PC-3 (cell line): ENCODE data around the gene RNF149. TPM values are rescaled to one million over a fixed set of nuclear protein-coding genes. Genes with fewer than 3 reads are reported as not detected.
"Not testable (repeated sequence)": the region's sequence is repeated elsewhere in the genome, so short reads cannot be mapped to it uniquely, and the experiment has no call there.

Experiments
- ATAC-seq: fragments of 200-7000 bp; cut with Tn5 transposase; 2 replicates; pipeline ENCODE4 v1.9.1; 2020; ENCODE audit warnings: mild to moderate bottlenecking, moderate library complexity
- BruUV-seq: library from RNA; stranded (reverse); fragments of 400-500 nt; replicated peaks from 2 replicates; lab custom pipeline; 2021; lab: Mats Ljungman, UMichigan
- CTCF ChIA-PET: fragments of 300-600 bp; sonication (Branson Sonifier 250); formaldehyde crosslinking; loops from one replicate; lab custom pipeline; 2022; ENCODE audit warnings: antibody characterized with exemption; lab: Charles Lee
- POLR2A ChIA-PET: fragments of 300-600 bp; sonication (Branson Sonifier 250); formaldehyde crosslinking; loops from one replicate; lab custom pipeline; 2022; ENCODE audit warnings: antibody characterized with exemption; ENCODE audit not compliant: unreplicated experiment; lab: Charles Lee
- DNase-seq: peaks from one replicate; pipeline ENCODE4 v3.0.0-alpha.2; 2015
- H2AFZ ChIP-seq: fragments of 300-600 bp; sonication (generic); 2 replicates; pipeline ENCODE4 v1.6.0; 2016; ENCODE audit warnings: antibody characterized with exemption, low read length
- H3F3A ChIP-seq: fragments of 300-600 bp; sonication (generic); one replicate; pipeline ENCODE4 v1.6.0; 2017; ENCODE audit warnings: antibody characterized with exemption, low read length, control low read depth, mild to moderate bottlenecking; ENCODE audit not compliant: unreplicated experiment
- H3K27ac ChIP-seq: fragments of 300-600 bp; sonication (generic); 2 replicates; pipeline ENCODE4 v1.5.1; 2016; ENCODE audit warnings: mild to moderate bottlenecking, low read length
- H3K27me3 ChIP-seq: fragments of 300-600 bp; sonication (generic); 2 replicates; pipeline ENCODE4 v1.6.1; 2016; ENCODE audit warnings: low read length, mixed read lengths
- H3K36me3 ChIP-seq: fragments of 300-600 bp; sonication (generic); 2 replicates; pipeline ENCODE4 v1.6.1; 2016; ENCODE audit warnings: low read depth, mixed run types, low read length, mixed read lengths
- H3K4me1 ChIP-seq: fragments of 300-600 bp; sonication (generic); 2 replicates; pipeline ENCODE4 v1.5.1; 2016; ENCODE audit warnings: low read length; ENCODE audit not compliant: insufficient read depth
- H3K4me2 ChIP-seq: fragments of 300-600 bp; sonication (generic); 2 replicates; pipeline ENCODE4 v1.6.0; 2016; ENCODE audit warnings: low read length
- H3K4me3 ChIP-seq: fragments of 300-600 bp; sonication (generic); 2 replicates; pipeline ENCODE4 v1.5.1; 2016; ENCODE audit warnings: mild to moderate bottlenecking, low read length, mixed read lengths
- H3K79me2 ChIP-seq: fragments of 300-600 bp; sonication (generic); 2 replicates; pipeline ENCODE4 v1.6.1; 2017; ENCODE audit warnings: low read length, mixed read lengths
- H3K9ac ChIP-seq: fragments of 300-600 bp; sonication (generic); 2 replicates; pipeline ENCODE4 v1.6.0; 2016; ENCODE audit warnings: mild to moderate bottlenecking, low read length
- H3K9me2 ChIP-seq: fragments of 300-600 bp; sonication (generic); replicated peaks from 2 replicates; pipeline ENCODE4 v1.6.1; 2016; ENCODE audit warnings: mixed run types, low read length, mixed read lengths
- H3K9me3 ChIP-seq: fragments of 300-600 bp; sonication (generic); 2 replicates; pipeline ENCODE4 v1.6.1; 2016; ENCODE audit warnings: low read length, mixed read lengths
- H4K20me1 ChIP-seq: fragments of 300-600 bp; sonication (generic); 2 replicates; pipeline ENCODE4 v1.6.1; 2016; ENCODE audit warnings: low read length, mixed read lengths
- CTCF ChIP-seq: fragments of 300-600 bp; sonication (generic); conservative IDR thresholded peaks from 2 replicates; pipeline ENCODE4 v1.5.1; 2017; ENCODE audit warnings: antibody characterized with exemption, low read depth, mild to moderate bottlenecking, low read length
- EZH2 ChIP-seq: fragments of 300-600 bp; sonication (generic); IDR thresholded peaks from one replicate; pipeline ENCODE4 v1.6.1; 2017; ENCODE audit warnings: antibody characterized with exemption, mild to moderate bottlenecking, low read length; ENCODE audit not compliant: unreplicated experiment
- EZH2phosphoT487 ChIP-seq: fragments of 300-600 bp; sonication (generic); IDR thresholded peaks from 2 replicates; pipeline ENCODE4 v1.6.1; 2018; ENCODE audit warnings: mild to moderate bottlenecking, antibody characterized with exemption, low read length, borderline replicate concordance
- intact Hi-C: fragments of 100-400 bp; cut with micrococcal nuclease; formaldehyde crosslinking; loops from 2 replicates; pipeline ENCODE4 v1.9.0; 2023
- total RNA-seq: library from RNA; depleted of rRNA; stranded (reverse); fragments of >200 nt; gene quantifications from 2 replicates; pipeline ENCODE4 v1.2.3, GENCODE V29; 2014

The RNF149 gene
- total RNA-seq, 1 experiment from 2014 or later: 47.3 TPM

- peak; percentile 85 for ATAC-seq
- no peaks in the 10 kb centered on the region for H3K9me2 ChIP-seq
These were observed 56.0 kb downstream of the RNF149 start, which contains the start of gene CNOT11 for GRCh38 chr2:101252408-101253012. CNOT11 (plus strand) TSS chr2:101252886; CDS start chr2:101252965, 79 bp downstream.

GRCh38 chr2:101251844-101252407 is 56.6 kb downstream of the RNF149 start:
- H3K79me2 ChIP-seq: peaks cover 42% of the 10 kb centered on the region
- TSS peak; percentile 78 for BruUV-seq
- H3K27me3 ChIP-seq: no peaks in the 10 kb centered on the region
- ChIA-PET CTCF (interaction anchor here (0.6 to 1.5 kb wide), 3 partner anchors 12 to 180 kb away, joined by 3 to 5 read pairs (median 3); no protein-coding TSS in a partner anchor), POLR2A (interaction anchor here (1.2 kb wide), 1 partner anchor 1085 kb away, joined by 3 read pairs; no protein-coding TSS in a partner anchor)
- H3K4me2 ChIP-seq: peak overlapping the region; percentile 84
- H4K20me1 ChIP-seq: peaks cover 14% of the 10 kb centered on the region
- H3K9ac ChIP-seq: peak overlapping the region; percentile 98
- peak overlapping the region; percentile 58 for H3K27ac ChIP-seq
- DNase-seq: peak; percentile 78
- intact Hi-C loops: no loop called here
- H3K4me1 ChIP-seq: peaks cover 30% of the 10 kb centered on the region
- H3F3A ChIP-seq: no peaks in the 10 kb centered on the region
- H2AFZ ChIP-seq: peak overlapping the region; percentile 91
- no peaks in the 10 kb centered on the region for H3K9me3 ChIP-seq
- H3K36me3 ChIP-seq: no peaks in the 10 kb centered on the region
- no peaks in the 10 kb centered on the region for H3K9me2 ChIP-seq
- TF ChIP-seq CTCF: peak; percentile 68
- no peak for TF ChIP-seq EZH2
- TF ChIP-seq EZH2phosphoT487: no peak
- H3K4me3 ChIP-seq: peak overlapping the region; percentile 70
- peak; percentile 66 for ATAC-seq

More at GRCh38 chr2:101252408-101253012, 56.0 kb downstream of the RNF149 start, which contains the start of gene CNOT11:
- H3K79me2 ChIP-seq: peaks cover 46% of the 10 kb centered on the region
- no peaks in the 10 kb centered on the region for H3K36me3 ChIP-seq
- no peaks in the 10 kb centered on the region for H3F3A ChIP-seq
- no peaks in the 10 kb centered on the region for H3K9me3 ChIP-seq
- H3K4me2 ChIP-seq: peak within 1 kb of the TSS; percentile 99
- no peaks in the 10 kb centered on the region for H3K27me3 ChIP-seq
- TF ChIP-seq EZH2phosphoT487: no peak
- TF ChIP-seq CTCF: no peak
- TF ChIP-seq EZH2: no peak
- POLR2A ChIA-PET: interaction anchor here (1.2 kb wide), 1 partner anchor 1084 kb away, joined by 3 read pairs; no protein-coding TSS in a partner anchor
- peak within 1 kb of the TSS; percentile 95 for H3K4me3 ChIP-seq
- peaks cover 14% of the 10 kb centered on the region for H4K20me1 ChIP-seq
- peaks cover 30% of the 10 kb centered on the region for H3K4me1 ChIP-seq
- H3K27ac ChIP-seq: peak within 1 kb of the TSS; percentile 67
- H3K9ac ChIP-seq: peak within 1 kb of the TSS; percentile 98
- intact Hi-C loops: no loop called here
- H2AFZ ChIP-seq: peak within 1 kb of the TSS; percentile 96
- DNase-seq: peak; percentile 99
- CTCF ChIA-PET: interaction anchor here (0.5 to 1.5 kb wide), 5 partner anchors 12 to 1769 kb away, joined by 3 to 5 read pairs (median 3); no protein-coding TSS in a partner anchor
- no TSS peak for BruUV-seq

- peaks cover 36% of the 10 kb centered on the region for H3K79me2 ChIP-seq
- CTCF ChIA-PET: interaction anchor here (1.5 kb wide), 1 partner anchor 11 kb away, joined by 5 read pairs; no protein-coding TSS in a partner anchor
- peak overlapping the region; percentile 70; the same call in 1 of the 2 replicates for H3K4me3 ChIP-seq
- POLR2A ChIA-PET, BruUV-seq, H3K9me2 ChIP-seq, H3K9me3 ChIP-seq, DNase-seq, ATAC-seq, H3K27ac ChIP-seq, H3K27me3 ChIP-seq, H3F3A ChIP-seq, H3K36me3 ChIP-seq, intact Hi-C loops, H2AFZ ChIP-seq: not testable (repeated sequence)
- H4K20me1 ChIP-seq: peaks cover 14% of the 10 kb centered on the region
- H3K9ac ChIP-seq: peak overlapping the region; percentile 98; the same call in 1 of the 2 replicates
- H3K4me2 ChIP-seq: peak overlapping the region; percentile 84
- H3K4me1 ChIP-seq: peaks cover 25% of the 10 kb centered on the region
These were observed 57.2 kb downstream of the RNF149 start for GRCh38 chr2:101251246-101251781.
